Measurements from ENCODE around the gene GALNT14. TPM values are rescaled to one million over a fixed set of nuclear protein-coding genes. Genes with fewer than 3 reads are reported as not detected.

Gene GALNT14
- total RNA-seq, 1 experiment from 2014 or later, result 2.7 TPM

- no peak overlapping the region for H2BK12ac ChIP-seq (ENCODE audit: insufficient read length, low read depth, low read length)
- H3K4me1 ChIP-seq (ENCODE audit: insufficient read depth, low read length), result no peaks in the 10 kb centered on the region
- H3K4me2 ChIP-seq (ENCODE audit: insufficient read depth, insufficient read length, low read length), result no peak overlapping the region
- H3K56ac ChIP-seq (ENCODE audit: insufficient read length, low read depth, low read length), result no peak overlapping the region
- H3K9ac ChIP-seq (ENCODE audit: extremely low read depth, insufficient read length, low read length), result no peak overlapping the region
- no peak overlapping the region for H3K23ac ChIP-seq (ENCODE audit: insufficient read length, low read depth, low read length)
- Mint-ChIP-seq H3K27me3 (ENCODE audit: low read depth) (no peaks in the 10 kb centered on the region; the same call in 1 of the 2 replicates), H3K9me3 (no peaks in the 10 kb centered on the region; a peak in 1 of 5 replicates), H3K4me1 (no peaks in the 10 kb centered on the region), H3K36me3 (ENCODE audit: insufficient read depth in 1 of 3, low read depth in 3 of 3) (no peaks in the 10 kb centered on the region), H3K27ac (no peak overlapping the region), H3K4me3 (no peak overlapping the region)
- no peak overlapping the region for H3K27ac ChIP-seq (ENCODE audit: insufficient read length, low read depth, low read length)
- no peaks in the 10 kb centered on the region for H3K79me2 ChIP-seq (ENCODE audit: insufficient read depth, low read length)
- no CpG with 5 or more reads among the region's 3 CpGs for WGBS (ENCODE audit: extremely low coverage, insufficient read length, low lambda C conversion rate)
- H3K14ac ChIP-seq (ENCODE audit: insufficient read depth, low read length), result no peak overlapping the region
- no peaks in the 10 kb centered on the region for H3K23me2 ChIP-seq (ENCODE audit: insufficient read length, low read depth, low read length, poor library complexity, severe bottlenecking)
- H2BK20ac ChIP-seq (ENCODE audit: low read depth, low read length, poor library complexity, severe bottlenecking), result no peak overlapping the region
- no peak overlapping the region for H2BK120ac ChIP-seq (ENCODE audit: low read depth, low read length, poor library complexity, severe bottlenecking)
- H3K18ac ChIP-seq (ENCODE audit: insufficient read length, low read depth, low read length), result no peak overlapping the region
- DNase-seq, result peak; percentile 58
- no peaks in the 10 kb centered on the region for H3K9me3 ChIP-seq (ENCODE audit: control insufficient read depth, low read depth, low read length)
- TF ChIP-seq CTCF (conservative IDR thresholded peaks at IDR 0.05), result peak; percentile 95
- no peak overlapping the region for H3K4ac ChIP-seq (ENCODE audit: low read depth, low read length)
- no peak overlapping the region for H3T11ph ChIP-seq (ENCODE audit: low read length)
- H2BK15ac ChIP-seq (ENCODE audit: low read depth, low read length), result no peak overlapping the region
- no peak overlapping the region for H2AFZ ChIP-seq (ENCODE audit: low read length)
- H4K91ac ChIP-seq (ENCODE audit: insufficient read length, low read depth, low read length), result no peak overlapping the region
- H3K79me1 ChIP-seq (ENCODE audit: insufficient read depth, low read depth, low read length, poor library complexity, severe bottlenecking), result no peaks in the 10 kb centered on the region
- H4K8ac ChIP-seq (replicated peaks; ENCODE audit: insufficient read length, low read depth, low read length), result no peak overlapping the region
- no peaks in the 10 kb centered on the region for H3K27me3 ChIP-seq (ENCODE audit: insufficient read depth, low read length)
- no peak overlapping the region for H2AK5ac ChIP-seq (ENCODE audit: insufficient read length, low read length)
- H2BK5ac ChIP-seq (ENCODE audit: insufficient read length, low read length), result no peak overlapping the region
- H4K20me1 ChIP-seq (ENCODE audit: control insufficient read depth, insufficient read depth, insufficient read length), result no peaks in the 10 kb centered on the region
- H4K5ac ChIP-seq (ENCODE audit: insufficient read length, low read depth, low read length), result no peak overlapping the region
Observed at GRCh38 chr2:30862054-30862651, 276.1 kb downstream of the GALNT14 start.

Data from H9 (cell line).